ENCODE data around the gene C10orf90.

GRCh38 chr10:126511917-126512479 is 158.5 kb downstream of the C10orf90 start:
- no peak for TF ChIP-seq CTCF (IDR thresholded peaks at IDR 0.05)
- no peak for TF ChIP-seq POLR2A (IDR thresholded peaks at IDR 0.05)
